Thyroid gland (tissue), 4 donors: ENCODE data around the gene CFAP157.

Experiments
- CTCF ChIP-seq, 6 experiments: fragments of 200-600 bp in 3 of 6; fragments of 450-650 bp in 3 of 6; sonication (generic) in 3 of 6; IDR thresholded peaks; one replicate each; pipeline ENCODE4 v1.5.1; 2016 to 2019; ENCODE audit warnings: antibody characterized with exemption in 6 of 6, mild to moderate bottlenecking in 2 of 6, inconsistent platforms in 1 of 6, moderate library complexity in 1 of 6
- POLR2A ChIP-seq, 2 donors: fragments of 450-650 bp; IDR thresholded peaks; one replicate each; pipeline ENCODE4 v1.6.1; 2017; ENCODE audit warnings: antibody characterized with exemption in 2 of 2, mild to moderate bottlenecking in 2 of 2, moderate library complexity in 1 of 2

- TF ChIP-seq CTCF (IDR thresholded peaks at IDR 0.05) (no peak), POLR2A (IDR thresholded peaks at IDR 0.05) (no peak)
Measured at GRCh38 chr9:127729522-127730256, 22.9 kb downstream of the CFAP157 start.
